Measurements from ENCODE around the gene IMP4. TPM values are rescaled to one million over a fixed set of nuclear protein-coding genes. Genes with fewer than 3 reads are reported as not detected.

IMP4 gene
- polyA plus RNA-seq, 1 of the 3 experiments (the other 2 are of a cell fraction) = 252 TPM

DNA sequence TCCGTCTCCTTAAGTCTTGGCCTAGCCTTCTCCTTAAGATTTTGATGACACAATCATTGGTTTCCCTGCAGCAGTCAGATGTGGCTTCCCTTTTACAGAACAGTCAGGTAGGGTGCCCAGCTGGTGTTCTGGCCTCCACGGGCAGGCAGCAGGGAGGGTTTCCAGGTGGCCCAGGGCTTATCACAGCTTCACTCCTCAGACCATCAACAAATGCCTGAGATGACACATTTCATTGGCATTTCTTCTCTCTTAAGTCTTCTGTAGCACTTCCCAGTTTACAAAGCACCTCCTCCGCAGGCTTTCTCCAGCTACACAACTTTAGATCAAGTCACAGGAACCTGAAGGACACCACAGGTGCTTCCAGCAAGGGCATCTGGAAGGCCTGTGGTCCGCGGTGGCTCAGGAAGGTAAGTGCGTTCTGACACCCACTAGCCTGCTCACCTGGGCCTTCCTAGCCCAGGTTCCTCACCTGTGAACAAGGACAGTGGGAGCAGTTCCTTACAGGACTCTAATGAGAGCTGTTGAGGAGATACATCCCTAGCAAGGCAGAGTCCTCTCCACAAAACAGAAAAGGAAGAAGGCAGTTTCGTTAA, 50.7 kb downstream of the IMP4 start:
- Histone ChIP-seq H3K27ac (ENCODE audit: low read depth in 2 of 2, low read length in 1 of 2) (no peak overlapping the region), H3K4me1 (ENCODE audit: control insufficient read depth in 1 of 2, insufficient read depth in 2 of 2, low read depth in 1 of 2, low read length in 1 of 2) (peaks cover 0 to 10% of the 10 kb centered on the region in 2 experiments; a peak in 1 of 4 replicates), H3K4me3 (ENCODE audit: low read depth in 2 of 2, low read length in 1 of 2) (no peak overlapping the region), H2AFZ (ENCODE audit: low read depth) (no peak overlapping the region), H3K9me2 (no peaks in the 10 kb centered on the region), H3K9me3 (no peaks in the 10 kb centered on the region), H3K9ac (no peak overlapping the region), H3K79me2 (ENCODE audit: insufficient read depth) (no peaks in the 10 kb centered on the region), H3K4me2 (no peak overlapping the region), H3F3A (replicated peaks; ENCODE audit: insufficient read depth) (peaks cover 4% of the 10 kb centered on the region), H3K27me3 (ENCODE audit: insufficient read depth) (no peaks in the 10 kb centered on the region), H4K20me1 (ENCODE audit: insufficient read depth) (no peaks in the 10 kb centered on the region), H3K36me3 (replicated peaks in 1 of 2; ENCODE audit: control insufficient read depth in 1 of 2, insufficient read depth in 2 of 2, low read length in 1 of 2) (no peaks in the 10 kb centered on the region)
- TF ChIP-seq, protein P1, sequence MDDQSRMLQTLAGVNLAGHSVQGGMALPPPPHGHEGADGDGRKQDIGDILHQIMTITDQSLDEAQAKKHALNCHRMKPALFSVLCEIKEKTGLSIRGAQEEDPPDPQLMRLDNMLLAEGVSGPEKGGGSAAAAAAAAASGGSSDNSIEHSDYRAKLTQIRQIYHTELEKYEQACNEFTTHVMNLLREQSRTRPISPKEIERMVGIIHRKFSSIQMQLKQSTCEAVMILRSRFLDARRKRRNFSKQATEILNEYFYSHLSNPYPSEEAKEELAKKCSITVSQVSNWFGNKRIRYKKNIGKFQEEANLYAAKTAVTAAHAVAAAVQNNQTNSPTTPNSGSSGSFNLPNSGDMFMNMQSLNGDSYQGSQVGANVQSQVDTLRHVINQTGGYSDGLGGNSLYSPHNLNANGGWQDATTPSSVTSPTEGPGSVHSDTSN (IDR thresholded peaks at IDR 0.05) = no peak
- TF ChIP-seq FOXM1 (IDR thresholded peaks at IDR 0.05; ENCODE audit: low read depth) (no peak), JUND (IDR thresholded peaks at IDR 0.05) (no peak), EZH2phosphoT487 (IDR thresholded peaks at IDR 0.05; ENCODE audit: borderline replicate concordance, low read depth) (no peak), RAD21 (IDR thresholded peaks at IDR 0.05; ENCODE audit: low read length) (no peak)
- DNase-seq = no peak
- CTCF ChIA-PET = interaction anchor here (1.4 kb wide), 1 partner anchor 20 kb away, joined by 4 read pairs; no protein-coding TSS in a partner anchor
- POLR2A ChIA-PET = no interaction called here
- 88% methylated on average over 7 of the region's 7 CpGs for WGBS (ENCODE audit: low lambda C conversion rate)

Small RNAs within 50 kb of the gene (small RNA-seq; reads per million reads assigned to genes)
- 0 reads per million in 7 experiments for gene AC132479.1

Other genes starting within 250 kb of the IMP4 start
- gene POTEF, start 213.7 kb upstream of the IMP4 start, polyA plus RNA-seq (2012; rRNA removed) = not detected in 2 replicates
- gene CCDC74B, start 197.8 kb upstream of the IMP4 start, polyA plus RNA-seq (2012; rRNA removed) = 14.5 and 16.2 TPM in 2 replicates
- gene SMPD4, start 161.3 kb upstream of the IMP4 start, polyA plus RNA-seq (2012; rRNA removed) = 33.1 and 43.0 TPM in 2 replicates
- 168 and 222 TPM in 2 replicates for gene MZT2B, start 160.6 kb upstream of the IMP4 start, polyA plus RNA-seq (2012; rRNA removed)
- not detected in 2 replicates for gene TUBA3E, start 144.5 kb upstream of the IMP4 start, polyA plus RNA-seq (2012; rRNA removed)
- 30.4 and 31.7 TPM in 2 replicates for gene PTPN18, start 13.2 kb downstream of the IMP4 start, polyA plus RNA-seq (2012; rRNA removed)
- gene POTEI, start 166.4 kb downstream of the IMP4 start, polyA plus RNA-seq (2012; rRNA removed) = 0.03 TPM in 1 of 2 replicates, not detected in the other
- not detected in 2 replicates for gene CFC1B, start 178.3 kb downstream of the IMP4 start, polyA plus RNA-seq (2012; rRNA removed)

Measured in SK-N-SH (cell line).